HL-60 (cell line): ENCODE results near the gene SYK.

ENCODE experiments used
- DNase-seq, 2 experiments: peaks; one replicate each; pipeline ENCODE4 v3.0.0-alpha.2; 2010 to 2020; ENCODE audit warnings: low read depth in 1 of 2, low spot score in 1 of 2
- H3K27ac ChIP-seq: fragments of 250-450 bp; sonication (Bioruptor Pico); replicated peaks from 2 replicates; pipeline ENCODE4 v1.5.1; 2020; ENCODE audit warnings: mild to moderate bottlenecking, moderate library complexity
- H3K27me3 ChIP-seq: fragments of 250-450 bp; sonication (Bioruptor Pico); 2 replicates; pipeline ENCODE4 v1.5.1; 2021; ENCODE audit warnings: mild to moderate bottlenecking, moderate library complexity; ENCODE audit not compliant: insufficient read depth, poor library complexity, severe bottlenecking
- H3K4me3 ChIP-seq: replicated peaks from 2 replicates; pipeline ENCODE4 v1.5.1; 2011; ENCODE audit warnings: mild to moderate bottlenecking, control low read depth, low read length; ENCODE audit not compliant: insufficient read depth
- CTCF ChIP-seq: IDR thresholded peaks from one replicate; pipeline ENCODE4 v1.5.1; 2011; ENCODE audit warnings: low read length, control low read depth, inconsistent platforms; ENCODE audit not compliant: insufficient read depth
- GABPA ChIP-seq: IDR thresholded peaks from 2 replicates; pipeline ENCODE4 v1.6.1; 2012; ENCODE audit warnings: low read depth
- POLR2AphosphoS5 ChIP-seq: IDR thresholded peaks from 2 replicates; pipeline ENCODE4 v1.6.1; 2012; ENCODE audit warnings: low read depth
- SPI1 ChIP-seq: IDR thresholded peaks from 2 replicates; pipeline ENCODE4 v1.6.1; 2012; ENCODE audit warnings: low read depth, mild to moderate bottlenecking, borderline replicate concordance
- TF ChIP-seq, protein P1 (sequence below): IDR thresholded peaks from 2 replicates; pipeline ENCODE4 v1.6.1; 2012; ENCODE audit warnings: low read depth; ENCODE audit not compliant: insufficient replicate concordance

SYK gene

DNA sequence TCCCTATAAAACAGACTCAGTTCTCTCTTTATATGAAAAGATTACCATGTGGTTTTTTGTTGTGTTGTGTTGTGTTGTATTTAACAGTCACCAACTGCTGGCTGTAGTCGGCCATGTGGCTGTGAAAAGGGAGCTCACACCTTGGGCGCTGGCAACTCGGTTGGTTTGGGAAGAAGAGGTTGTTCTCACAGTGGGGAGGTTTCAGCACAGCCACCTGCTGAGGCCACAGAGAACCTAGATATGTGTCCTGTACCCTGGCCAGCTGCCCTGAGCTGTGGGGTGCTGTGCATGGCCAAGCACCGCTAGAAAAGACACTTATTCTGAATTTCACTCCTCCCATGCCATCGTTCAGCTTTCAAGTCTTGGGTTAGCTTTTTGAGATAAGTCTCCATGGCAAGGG is 58.8 kb downstream of the SYK start:
- peak overlapping the region; percentile 59 for H3K27ac ChIP-seq

GRCh38 chr9:90860826-90861225 is 59.2 kb downstream of the SYK start:
- TF ChIP-seq, protein P1, sequence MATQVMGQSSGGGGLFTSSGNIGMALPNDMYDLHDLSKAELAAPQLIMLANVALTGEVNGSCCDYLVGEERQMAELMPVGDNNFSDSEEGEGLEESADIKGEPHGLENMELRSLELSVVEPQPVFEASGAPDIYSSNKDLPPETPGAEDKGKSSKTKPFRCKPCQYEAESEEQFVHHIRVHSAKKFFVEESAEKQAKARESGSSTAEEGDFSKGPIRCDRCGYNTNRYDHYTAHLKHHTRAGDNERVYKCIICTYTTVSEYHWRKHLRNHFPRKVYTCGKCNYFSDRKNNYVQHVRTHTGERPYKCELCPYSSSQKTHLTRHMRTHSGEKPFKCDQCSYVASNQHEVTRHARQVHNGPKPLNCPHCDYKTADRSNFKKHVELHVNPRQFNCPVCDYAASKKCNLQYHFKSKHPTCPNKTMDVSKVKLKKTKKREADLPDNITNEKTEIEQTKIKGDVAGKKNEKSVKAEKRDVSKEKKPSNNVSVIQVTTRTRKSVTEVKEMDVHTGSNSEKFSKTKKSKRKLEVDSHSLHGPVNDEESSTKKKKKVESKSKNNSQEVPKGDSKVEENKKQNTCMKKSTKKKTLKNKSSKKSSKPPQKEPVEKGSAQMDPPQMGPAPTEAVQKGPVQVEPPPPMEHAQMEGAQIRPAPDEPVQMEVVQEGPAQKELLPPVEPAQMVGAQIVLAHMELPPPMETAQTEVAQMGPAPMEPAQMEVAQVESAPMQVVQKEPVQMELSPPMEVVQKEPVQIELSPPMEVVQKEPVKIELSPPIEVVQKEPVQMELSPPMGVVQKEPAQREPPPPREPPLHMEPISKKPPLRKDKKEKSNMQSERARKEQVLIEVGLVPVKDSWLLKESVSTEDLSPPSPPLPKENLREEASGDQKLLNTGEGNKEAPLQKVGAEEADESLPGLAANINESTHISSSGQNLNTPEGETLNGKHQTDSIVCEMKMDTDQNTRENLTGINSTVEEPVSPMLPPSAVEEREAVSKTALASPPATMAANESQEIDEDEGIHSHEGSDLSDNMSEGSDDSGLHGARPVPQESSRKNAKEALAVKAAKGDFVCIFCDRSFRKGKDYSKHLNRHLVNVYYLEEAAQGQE, result no peak
- TF ChIP-seq SPI1, result peak; percentile 61; the same call in 1 of the 2 replicates

More for the DNA sequence above, 58.8 kb downstream of the SYK start:
- Histone ChIP-seq H3K4me3 (no peak overlapping the region), H3K27me3 (no peaks in the 10 kb centered on the region)
- TF ChIP-seq, protein P1, result no peak
- TF ChIP-seq POLR2AphosphoS5 (no peak), GABPA (no peak), SPI1 (no peak), CTCF (no peak)
- no peak for DNase-seq

GRCh38 chr9:90861380-90861779 is 59.8 kb downstream of the SYK start:
- Histone ChIP-seq H3K27me3 (no peaks in the 10 kb centered on the region), H3K4me3 (no peak overlapping the region), H3K27ac (peak overlapping the region; percentile 59)
- no peak for DNase-seq
- TF ChIP-seq, protein P1, result no peak
- no peak for TF ChIP-seq CTCF
- no peak for TF ChIP-seq SPI1
- no peak for TF ChIP-seq POLR2AphosphoS5
- TF ChIP-seq GABPA, result no peak

More at GRCh38 chr9:90860826-90861225, 59.2 kb downstream of the SYK start:
- H3K27ac ChIP-seq, result peak overlapping the region; percentile 59
- H3K4me3 ChIP-seq, result no peak overlapping the region
- peak; percentile 47 to 89 for DNase-seq
- no peaks in the 10 kb centered on the region for H3K27me3 ChIP-seq
